CD4-positive, alpha-beta T cell treated with Interferon gamma for 1 hour (primary cell): ENCODE results near the gene S100G.

ENCODE experiments used
- DNase-seq: peaks from one replicate; pipeline ENCODE4 v3.0.0-alpha.2; 2020

Gene S100G

DNA sequence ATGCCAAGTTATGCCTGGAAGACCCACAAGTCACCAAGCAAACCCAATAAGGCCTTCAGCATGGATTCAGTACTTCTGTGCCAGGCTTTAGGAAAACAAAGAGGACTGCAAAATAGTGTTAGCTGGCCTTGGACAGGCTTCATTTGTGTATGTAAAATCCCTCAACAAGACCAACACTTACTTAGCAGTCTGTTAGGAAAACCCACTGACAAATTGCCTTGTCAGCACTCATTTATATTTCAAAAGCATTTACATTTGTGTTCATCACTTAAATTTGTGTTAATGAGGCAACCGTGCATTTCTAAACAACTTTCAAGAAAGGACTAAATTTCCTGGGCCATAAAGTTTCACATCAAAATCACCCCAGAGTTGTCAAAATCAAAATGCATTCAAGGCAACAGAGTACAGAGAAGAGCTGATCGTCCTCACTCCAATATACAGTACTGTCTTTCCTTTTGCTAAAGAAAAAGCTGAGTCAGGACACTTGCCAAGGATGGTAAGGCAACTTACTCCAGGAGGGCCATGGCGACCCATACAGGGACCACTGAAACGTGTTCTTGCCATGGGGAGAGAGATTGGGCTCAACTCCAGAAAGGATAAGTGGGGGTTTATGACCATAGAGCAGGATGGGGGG is 1.6 kb downstream of the S100G start:
- DNase-seq, result no peak

DNA sequence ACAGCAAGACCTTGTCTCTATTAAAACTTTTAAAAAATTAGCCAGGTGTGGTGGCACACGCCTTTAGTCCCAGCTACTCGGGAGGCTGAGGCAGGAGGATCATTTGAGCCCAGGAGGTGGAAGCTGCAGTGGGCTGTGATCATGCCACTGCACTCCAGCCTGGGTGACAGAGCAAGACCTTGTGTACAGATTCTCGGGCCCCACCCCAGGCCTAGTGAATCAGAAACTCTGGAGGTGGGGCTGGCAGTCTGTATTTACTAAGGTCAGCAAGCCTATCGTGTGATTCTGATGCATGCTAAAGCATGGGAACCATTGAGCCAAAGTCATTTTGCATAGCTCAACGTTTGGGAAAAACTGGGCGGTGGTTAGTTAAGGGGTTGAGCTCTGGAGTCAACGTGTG is 3.5 kb downstream of the S100G start:
- no peak for DNase-seq

DNA sequence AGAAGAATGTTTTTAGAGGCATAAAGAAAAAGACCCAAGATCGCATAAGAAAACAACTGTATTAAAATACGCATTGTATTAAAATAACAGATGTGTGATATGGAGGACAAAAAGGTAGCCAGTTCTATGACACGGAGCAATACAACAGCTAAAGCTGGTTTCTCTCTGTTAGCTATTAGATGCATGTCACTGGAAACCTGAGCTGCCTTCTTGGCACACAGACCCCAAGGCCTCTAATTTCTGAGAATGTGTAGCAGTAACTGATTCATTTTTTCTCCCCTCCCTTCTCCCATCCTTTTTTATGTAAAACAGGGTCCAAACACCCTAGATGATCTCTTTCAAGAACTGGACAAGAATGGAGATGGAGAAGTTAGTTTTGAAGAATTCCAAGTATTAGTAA is 4.1 kb downstream of the S100G start:
- DNase-seq, result no peak

DNA sequence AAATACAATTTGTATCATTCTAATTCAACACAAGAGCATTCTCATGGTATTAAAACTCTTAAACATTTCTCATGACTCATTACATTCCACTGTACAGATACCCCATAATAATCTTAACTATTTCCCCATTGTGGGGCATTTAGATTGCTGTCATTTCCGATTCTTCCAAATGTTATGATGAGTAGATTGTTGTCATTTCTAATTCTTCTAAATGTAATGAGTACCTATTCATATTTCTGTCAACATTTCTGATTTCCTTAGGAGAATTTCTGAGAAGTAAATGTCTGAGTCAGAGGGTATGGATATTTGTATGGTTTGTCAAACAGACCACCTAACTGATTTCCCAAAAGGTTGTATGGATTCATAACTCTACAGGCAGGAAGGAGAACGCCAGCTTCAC is 8.3 kb downstream of the S100G start:
- DNase-seq, result no peak

DNA sequence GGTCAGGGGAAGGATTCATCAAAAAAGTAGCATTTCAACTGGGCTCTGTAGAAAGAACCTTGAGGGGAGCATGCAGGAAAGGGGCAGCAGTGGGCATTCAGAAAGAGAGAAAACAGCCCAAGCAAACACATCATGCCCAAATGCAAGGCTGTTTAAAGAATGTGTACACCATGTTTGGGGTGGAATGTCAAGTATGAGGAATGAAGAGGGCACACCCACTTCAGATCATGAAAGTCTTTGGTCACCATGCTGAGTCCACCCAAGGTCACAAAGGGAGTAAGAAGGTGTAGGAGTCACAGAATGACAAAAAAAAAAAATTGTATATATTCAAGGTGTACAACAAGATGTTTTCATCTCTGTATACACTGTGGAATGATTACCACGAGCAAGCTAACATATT is 9.4 kb downstream of the S100G start:
- DNase-seq, result no peak

DNA sequence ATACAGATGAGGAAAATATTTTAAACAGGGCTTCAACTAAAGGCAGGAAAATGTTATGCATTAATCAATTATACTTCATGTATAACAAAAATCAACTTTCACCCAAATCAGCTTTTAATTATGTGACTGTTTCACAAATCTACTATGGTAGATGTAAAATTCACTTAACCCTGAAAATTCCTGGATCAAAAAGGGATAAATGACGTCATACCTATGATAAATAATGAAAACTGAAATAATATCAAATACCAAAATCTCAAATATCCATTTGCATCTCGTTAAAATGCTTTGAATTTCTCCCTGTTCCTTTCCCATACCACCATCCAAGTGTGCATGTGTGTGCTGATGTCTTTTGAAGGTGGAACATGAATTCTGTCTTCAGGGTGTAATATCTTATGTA is 11.5 kb downstream of the S100G start:
- no peak for DNase-seq

DNA sequence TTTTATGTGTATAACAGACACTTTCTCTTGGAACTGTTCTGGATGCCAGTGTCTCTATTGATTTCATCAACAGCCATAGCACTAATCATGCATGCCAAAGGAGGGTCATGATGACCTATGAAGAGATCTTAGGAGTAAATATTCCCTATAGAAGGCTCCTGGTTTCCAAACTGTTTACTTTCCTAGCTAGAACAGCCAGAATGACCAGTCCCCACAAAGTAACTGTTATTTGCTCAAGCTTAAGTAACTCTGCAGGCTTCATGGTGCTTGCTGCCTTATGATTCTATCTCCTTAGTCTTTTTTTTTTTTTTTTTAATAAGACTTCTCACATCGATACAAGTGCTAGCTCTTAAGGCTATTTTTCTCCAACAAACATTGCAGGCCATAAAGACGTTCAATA is 12.4 kb downstream of the S100G start:
- no peak for DNase-seq

DNA sequence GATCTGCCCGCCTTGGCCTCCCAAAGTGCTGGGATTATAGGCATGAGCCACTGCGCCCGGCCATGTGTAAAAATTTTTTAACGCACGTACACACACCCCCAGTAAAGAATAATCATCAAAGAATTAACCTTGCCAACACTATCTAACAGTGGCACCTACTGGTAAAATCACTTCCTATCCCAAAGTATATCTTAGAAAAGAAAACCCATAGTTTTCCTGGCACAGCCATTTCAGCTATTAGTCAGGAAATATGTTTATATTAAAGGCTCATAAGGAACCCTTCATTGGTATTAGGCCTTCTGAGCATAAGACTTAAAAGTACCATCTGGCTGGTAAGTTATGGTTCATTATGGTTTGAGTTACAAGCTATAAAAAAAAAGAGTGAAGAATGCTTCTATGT is 14.1 kb downstream of the S100G start:
- DNase-seq, result no peak

DNA sequence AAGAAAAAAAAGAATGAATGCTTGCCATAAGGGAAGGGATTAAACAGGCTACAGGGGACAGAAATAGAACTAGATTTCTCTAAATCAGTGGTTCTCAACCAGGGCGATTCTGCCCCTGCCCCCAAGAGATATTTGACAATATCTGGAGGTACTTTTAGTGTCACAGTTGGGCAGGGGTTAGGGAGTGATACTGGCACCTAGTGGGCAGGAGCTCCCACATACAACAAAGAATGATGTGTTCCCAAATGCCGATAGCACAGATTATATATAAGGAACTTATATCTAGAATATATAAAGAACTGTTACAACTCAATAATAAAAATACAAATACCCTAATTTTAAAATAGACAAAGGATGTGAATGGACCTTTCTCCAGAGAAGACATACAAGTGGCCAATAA is 14.7 kb downstream of the S100G start:
- no peak for DNase-seq

DNA sequence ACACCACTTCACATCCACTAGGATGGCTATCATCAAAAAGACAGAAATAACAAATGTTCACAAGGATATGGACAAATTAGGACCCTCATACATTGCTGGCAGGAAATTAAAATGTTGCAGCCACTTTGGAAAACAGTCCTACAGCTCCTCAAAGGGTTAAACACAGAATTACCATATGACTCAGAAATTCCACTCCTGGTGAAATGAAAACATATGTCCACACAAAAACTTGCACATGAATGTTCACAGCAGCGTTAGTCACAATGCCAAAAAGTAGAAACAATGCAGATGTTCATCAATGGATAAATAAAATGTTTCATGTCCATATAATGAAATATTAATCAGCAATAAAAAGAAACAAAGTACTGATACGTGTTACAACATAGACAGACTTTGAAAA is 15.1 kb downstream of the S100G start:
- no peak for DNase-seq

DNA sequence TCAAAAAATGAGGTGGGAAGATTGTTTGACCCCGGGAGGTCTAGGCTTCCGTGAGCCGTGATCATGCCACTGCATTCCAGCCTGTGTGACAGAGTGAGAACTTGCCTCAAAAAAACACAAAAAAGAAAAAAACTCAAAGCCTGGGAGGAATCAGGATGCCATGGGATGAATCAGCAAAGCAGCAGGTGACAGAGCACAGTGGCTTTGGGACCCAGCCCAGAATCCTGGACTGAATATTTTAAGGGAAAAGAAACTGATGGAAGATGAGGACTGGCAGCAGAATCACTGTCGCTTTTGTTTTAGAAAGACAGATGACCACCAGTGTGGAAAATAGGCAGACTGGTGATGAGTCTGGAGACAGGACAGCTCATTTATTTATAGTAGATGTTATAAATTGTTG is 16.6 kb downstream of the S100G start:
- no peak for DNase-seq

DNA sequence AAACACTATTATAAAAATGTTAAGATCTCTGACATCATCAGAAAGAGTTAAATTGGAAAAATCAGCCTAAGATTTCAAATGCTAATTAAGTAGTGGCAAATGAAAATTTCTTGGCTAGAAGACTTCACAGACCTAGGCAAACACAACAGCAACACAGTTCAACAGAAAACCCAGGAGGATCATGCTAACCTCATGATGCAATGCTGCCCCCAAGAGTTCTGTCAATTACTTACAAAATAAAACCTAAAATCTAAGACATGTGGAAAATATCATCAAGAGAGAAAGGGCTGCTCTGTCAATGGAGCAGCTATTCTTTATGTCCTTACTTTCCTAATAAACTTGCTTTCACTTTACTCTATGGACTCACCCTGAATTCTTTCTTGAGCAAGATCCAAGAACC is 21.0 kb downstream of the S100G start:
- no peak for DNase-seq

DNA sequence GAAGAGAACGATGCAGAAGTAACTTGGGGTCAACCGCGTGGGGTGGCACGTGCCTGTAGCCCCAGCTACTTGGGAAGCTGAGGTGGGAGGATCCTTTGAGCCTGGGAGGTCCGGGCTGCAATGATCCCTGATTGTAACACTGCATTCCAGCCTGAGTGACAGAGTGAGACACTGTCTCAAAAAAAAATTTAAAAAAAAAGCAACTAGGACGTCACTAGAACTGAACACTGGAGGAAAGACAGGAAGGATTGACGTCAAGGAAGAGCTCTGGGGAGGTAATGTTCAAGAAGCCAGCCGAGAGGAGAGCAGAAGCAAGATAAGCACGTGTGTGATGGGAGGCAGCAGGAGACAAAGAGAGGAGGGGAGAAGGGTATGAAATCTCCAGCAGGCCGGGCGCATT is 28.7 kb downstream of the S100G start:
- no peak for DNase-seq

DNA sequence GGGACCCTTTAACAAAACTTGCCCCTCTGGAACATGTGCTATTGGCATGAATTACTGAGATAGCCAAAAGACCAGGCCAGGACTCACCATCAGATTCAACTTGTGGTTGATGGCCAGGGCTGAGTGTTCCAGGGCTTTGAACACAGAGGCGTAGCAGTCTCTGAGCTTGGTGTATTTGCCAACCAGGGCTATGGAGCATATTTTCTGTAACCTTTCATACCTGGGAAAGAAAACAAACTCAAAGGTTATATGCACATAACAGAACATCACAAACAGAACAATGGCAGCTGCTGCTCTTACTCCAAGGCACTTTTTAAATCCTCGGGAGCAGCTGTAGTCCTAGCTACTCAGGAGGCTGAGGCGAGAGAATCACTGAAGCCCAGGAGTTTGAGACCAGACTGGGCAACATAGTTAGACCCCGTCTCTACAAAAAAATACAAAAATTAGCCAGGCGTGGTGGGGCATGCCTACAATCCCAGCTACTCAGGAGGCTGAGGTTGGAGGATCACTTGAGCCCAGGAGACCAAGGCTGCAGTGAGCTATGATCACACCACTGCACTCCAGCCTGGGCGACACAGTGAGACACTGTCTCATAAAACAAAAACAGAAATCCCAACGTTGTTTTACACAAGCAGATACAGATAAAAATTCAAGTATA is 33.2 kb downstream of the S100G start:
- DNase-seq, result no peak

DNA sequence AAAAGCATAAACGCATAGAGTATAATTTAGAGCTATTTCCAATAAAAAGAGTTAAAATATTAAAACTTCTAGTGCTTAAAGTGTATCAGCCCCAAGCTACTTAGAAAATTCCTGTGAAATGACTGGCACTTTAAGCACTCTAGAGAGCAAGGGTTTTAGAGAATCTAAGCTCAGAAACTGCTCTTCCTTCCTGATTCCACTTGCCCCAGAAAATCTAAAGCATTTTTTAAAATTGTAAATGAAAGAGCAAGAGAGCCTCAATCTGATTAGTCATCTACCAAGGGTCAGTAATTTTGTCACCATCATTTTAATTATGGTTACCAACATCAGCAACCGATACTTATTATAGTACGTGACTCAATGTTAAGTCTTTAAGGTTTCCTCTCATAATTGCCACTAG is 37.6 kb downstream of the S100G start:
- DNase-seq, result no peak

DNA sequence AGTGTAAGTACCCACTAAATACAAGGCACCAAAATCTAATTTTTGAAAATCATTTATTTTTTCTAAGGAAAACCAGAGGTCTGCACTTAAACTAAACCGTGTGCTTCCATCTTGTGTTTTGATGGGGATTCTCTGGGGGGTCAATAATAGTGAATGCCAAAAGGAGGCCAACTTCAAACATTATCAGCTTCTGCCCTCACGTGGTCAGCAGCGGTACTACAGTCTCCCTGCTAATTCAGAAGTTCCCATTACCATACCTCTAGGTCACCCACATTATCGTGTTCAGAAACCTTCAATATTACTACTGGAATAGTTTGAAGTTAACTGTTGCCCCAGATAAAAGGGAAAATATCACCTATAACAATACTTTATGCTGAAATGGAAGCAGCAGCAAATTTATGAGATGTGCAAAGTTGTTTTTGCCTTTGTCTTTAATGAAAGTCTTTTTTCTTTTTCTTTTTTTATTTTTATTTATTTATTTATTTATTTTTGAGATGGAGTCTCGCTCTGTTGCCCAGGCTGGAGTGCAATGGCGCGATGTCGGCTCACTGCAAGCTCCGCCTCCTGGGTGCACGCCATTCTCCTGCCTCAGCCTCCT is 45.2 kb downstream of the S100G start:
- peak; percentile 39 for DNase-seq

DNA sequence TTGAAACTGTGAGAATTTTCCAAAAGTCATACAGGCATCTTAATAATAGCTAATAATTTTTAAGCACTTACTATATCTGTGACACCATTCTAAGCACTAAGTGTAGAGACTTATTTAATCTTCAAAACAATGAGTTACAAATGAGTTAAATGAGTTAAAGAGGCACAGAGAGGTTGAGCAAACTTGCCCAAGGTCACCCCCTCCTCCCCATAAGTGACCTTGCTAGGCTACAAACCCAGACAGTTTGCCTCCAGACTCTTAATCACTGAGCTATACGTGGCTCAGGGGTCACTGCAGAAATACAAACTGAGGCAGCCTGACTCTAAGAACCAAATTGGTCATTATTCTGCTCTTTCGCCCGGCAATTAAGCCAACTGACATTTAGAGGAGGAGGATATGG is 47.0 kb downstream of the S100G start:
- no peak for DNase-seq

DNA sequence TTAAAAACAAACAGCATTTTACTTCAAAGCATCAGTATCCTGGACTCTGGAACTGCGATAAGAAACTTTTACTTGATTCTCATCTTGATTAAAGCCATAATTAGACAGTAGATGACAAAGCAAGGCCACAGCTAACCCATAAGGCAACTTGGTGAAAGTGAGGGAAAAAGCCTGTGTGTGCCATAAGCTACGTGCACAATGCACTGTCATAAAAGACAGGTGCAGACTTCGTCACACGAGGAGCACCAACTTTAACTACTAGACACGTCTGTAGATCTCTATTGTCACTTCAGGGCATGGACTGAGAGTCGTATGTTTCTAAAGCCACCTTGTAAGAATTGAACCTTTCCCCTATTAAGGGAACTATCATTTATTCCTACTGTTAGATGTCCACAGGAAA is 49.4 kb downstream of the S100G start:
- DNase-seq, result no peak

DNA sequence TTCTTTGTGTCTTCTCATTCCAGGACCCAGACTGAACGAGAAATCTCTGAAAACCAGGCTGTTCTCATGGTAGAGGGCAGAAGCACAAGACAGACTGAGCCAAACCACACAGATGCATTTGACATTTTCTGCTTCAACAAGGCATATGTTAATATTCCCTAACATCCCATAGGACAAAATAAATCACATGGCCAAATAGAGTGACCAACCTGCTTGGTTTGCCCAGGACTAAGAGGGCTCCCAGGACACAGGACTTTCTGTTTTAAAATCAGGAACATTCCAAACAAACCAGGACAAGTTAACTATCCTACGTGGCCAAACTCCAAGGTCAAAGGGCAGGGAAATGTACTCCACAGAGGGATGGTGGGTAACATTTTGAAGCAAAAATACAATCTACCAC is 50.8 kb downstream of the S100G start:
- DNase-seq, result no peak

DNA sequence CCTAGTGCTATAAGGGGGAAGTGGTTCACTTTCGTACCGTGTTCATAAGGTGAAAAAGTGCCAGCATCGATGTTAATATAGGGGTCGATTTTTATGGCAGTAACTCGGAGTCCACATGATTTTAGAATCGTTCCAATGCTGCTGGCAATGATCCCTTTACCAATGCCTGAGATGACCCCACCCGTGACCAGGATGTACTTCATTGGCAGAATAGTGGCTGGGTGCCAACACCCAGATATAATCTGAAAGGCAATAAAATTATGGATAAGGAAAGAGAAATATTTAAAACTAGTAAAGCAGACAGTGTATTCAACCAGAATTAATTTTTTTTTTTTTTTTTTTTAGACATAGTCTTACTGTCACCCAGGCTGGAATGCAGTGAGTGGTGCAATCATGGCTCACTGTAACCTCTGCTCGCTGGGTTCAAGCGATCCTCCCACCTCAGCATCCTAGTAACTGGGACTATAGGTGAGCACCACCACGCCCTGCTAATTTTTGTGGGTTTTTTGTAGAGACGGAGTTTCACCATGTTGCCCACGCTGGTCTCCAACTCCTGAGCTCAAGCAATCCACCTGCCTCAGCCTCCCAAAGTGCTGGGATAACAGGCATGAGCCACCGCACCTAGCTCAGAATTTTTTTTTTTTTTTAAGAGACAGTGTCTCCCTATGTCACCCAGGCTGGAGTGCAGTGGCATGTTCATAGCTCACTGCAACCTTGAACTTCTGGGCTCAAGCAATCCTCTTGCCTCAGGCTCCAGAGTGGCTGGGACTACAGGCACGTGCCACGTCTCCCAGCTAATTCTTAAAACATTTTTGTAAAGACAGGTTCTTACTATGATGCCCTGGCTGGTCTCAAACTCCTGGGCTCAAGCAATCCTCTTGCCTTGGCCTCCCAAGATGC is 53.0 kb downstream of the S100G start:
- no peak for DNase-seq
